Neural progenitor cell (in vitro differentiated cells): ENCODE data around the gene MED19. TPM values are rescaled to one million over a fixed set of nuclear protein-coding genes. Genes with fewer than 3 reads are reported as not detected.

ENCODE experiments used
- DNase-seq: peaks from one replicate; pipeline ENCODE4 v3.0.0-alpha.2; 2016; ENCODE audit warnings: low spot score
- H2AFZ ChIP-seq: fragments of 200-600 bp; sonication (generic); replicated peaks from 2 replicates; pipeline ENCODE4 v1.6.1; 2016; ENCODE audit warnings: antibody characterized with exemption
- H3F3A ChIP-seq: fragments of 200-600 bp; sonication (generic); 2 replicates; pipeline ENCODE4 v1.6.1; 2016; ENCODE audit warnings: antibody characterized with exemption, low read depth
- H3K27ac ChIP-seq: fragments of 200-600 bp; sonication (generic); 2 replicates; pipeline ENCODE4 v1.5.1; 2016; ENCODE audit warnings: mild to moderate bottlenecking
- H3K27me3 ChIP-seq: fragments of 200-600 bp; sonication (generic); 2 replicates; pipeline ENCODE4 v1.6.1; 2016; ENCODE audit warnings: mild to moderate bottlenecking, moderate library complexity
- H3K36me3 ChIP-seq: fragments of 200-600 bp; sonication (generic); 2 replicates; pipeline ENCODE4 v1.5.1; 2016
- H3K4me1 ChIP-seq: fragments of 200-600 bp; sonication (generic); 2 replicates; pipeline ENCODE4 v1.6.1; 2016; ENCODE audit warnings: mixed run types
- H3K4me2 ChIP-seq: fragments of 200-600 bp; sonication (generic); 2 replicates; pipeline ENCODE4 v1.6.1; 2016
- H3K4me3 ChIP-seq: fragments of 200-600 bp; sonication (generic); 2 replicates; pipeline ENCODE4 v1.5.1; 2016
- H3K79me2 ChIP-seq: fragments of 200-600 bp; sonication (generic); 2 replicates; pipeline ENCODE4 v1.6.1; 2016; ENCODE audit warnings: low read depth
- H3K9ac ChIP-seq: fragments of 200-600 bp; sonication (generic); 2 replicates; pipeline ENCODE4 v1.6.1; 2016
- H3K9me3 ChIP-seq: fragments of 200-600 bp; sonication (generic); 2 replicates; pipeline ENCODE4 v1.5.1; 2016; ENCODE audit warnings: low read depth
- H4K20me1 ChIP-seq: fragments of 200-600 bp; sonication (generic); 2 replicates; pipeline ENCODE4 v1.6.1; 2016; ENCODE audit warnings: low read depth
- H3K27ac Mint-ChIP-seq: 3 replicates; pipeline ENCODE4 v1.8.0; 2021; ENCODE audit warnings: mixed read lengths
- H3K27me3 Mint-ChIP-seq: 2 replicates; pipeline ENCODE4 v1.8.0; 2022; ENCODE audit warnings: low read depth, mild to moderate bottlenecking, inconsistent platforms, moderate library complexity, mixed read lengths; ENCODE audit not compliant: insufficient read depth
- H3K36me3 Mint-ChIP-seq: 3 replicates; pipeline ENCODE4 v1.8.0; 2021; ENCODE audit warnings: mixed read lengths
- H3K4me1 Mint-ChIP-seq: 3 replicates; pipeline ENCODE4 v1.8.0; 2021; ENCODE audit warnings: mixed read lengths
- H3K4me3 Mint-ChIP-seq: 3 replicates; pipeline ENCODE4 v1.8.0; 2021; ENCODE audit warnings: mild to moderate bottlenecking, moderate library complexity, mixed read lengths
- H3K9me3 Mint-ChIP-seq: 3 replicates; pipeline ENCODE4 v1.8.0; 2020; ENCODE audit warnings: mixed read lengths
- CTCF ChIP-seq: fragments of 200-600 bp; sonication (generic); IDR thresholded peaks from 2 replicates; pipeline ENCODE4 v1.5.1; 2017; ENCODE audit warnings: antibody characterized with exemption, mild to moderate bottlenecking
- EZH2 ChIP-seq: fragments of 200-600 bp; sonication (generic); IDR thresholded peaks from 2 replicates; pipeline ENCODE4 v1.6.1; 2017; ENCODE audit warnings: antibody characterized with exemption, mild to moderate bottlenecking, moderate library complexity
- EZH2phosphoT487 ChIP-seq: fragments of 200-600 bp; sonication (generic); IDR thresholded peaks from 2 replicates; pipeline ENCODE4 v1.6.1; 2017; ENCODE audit warnings: antibody characterized with exemption
- total RNA-seq: library from RNA; depleted of rRNA; stranded (reverse); fragments of >200 nt; gene quantifications from 2 replicates; pipeline ENCODE4 v1.2.3, GENCODE V29; 2015; ENCODE audit warnings: low replicate concordance

Gene MED19
- total RNA-seq, 1 donor from 2014 or later: 11.8 TPM

DNA sequence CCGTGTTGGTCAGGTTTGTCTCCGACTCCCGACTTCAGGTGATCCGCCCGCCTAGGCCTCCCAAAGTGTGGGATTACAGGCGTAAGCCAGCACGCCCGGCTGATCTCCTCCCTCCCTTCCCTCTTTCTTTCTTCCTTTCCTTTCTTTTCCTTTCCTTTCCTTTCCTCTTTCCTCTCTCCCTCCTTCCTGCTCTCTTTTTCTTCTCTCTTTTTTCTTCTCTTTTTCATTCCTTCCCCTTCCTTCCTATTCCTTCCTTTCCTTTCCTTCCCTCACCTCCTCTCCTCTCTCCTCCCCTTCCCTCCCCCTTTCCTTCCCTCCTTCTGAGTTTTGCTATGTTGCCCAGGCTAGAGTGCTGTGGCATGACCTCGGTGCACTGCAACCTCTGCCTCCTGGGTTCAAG lies 48.0 kb downstream of the MED19 start:
- H3K9me3 ChIP-seq: no peaks in the 10 kb centered on the region
- H3K27me3 Mint-ChIP-seq: peaks cover 15% of the 10 kb centered on the region
- H4K20me1 ChIP-seq: peaks cover 4% of the 10 kb centered on the region
- H3K79me2 ChIP-seq: peaks cover 15% of the 10 kb centered on the region
- no peak overlapping the region for H3K27ac ChIP-seq
- no peak overlapping the region for H3K4me3 ChIP-seq
- peaks cover 6% of the 10 kb centered on the region for H3K4me1 ChIP-seq
- no peaks in the 10 kb centered on the region for H3K36me3 ChIP-seq
- no peak overlapping the region for H3K9ac ChIP-seq
- DNase-seq: no peak
- peaks cover 14% of the 10 kb centered on the region for H3K4me1 Mint-ChIP-seq
- no peak overlapping the region for H3K27ac Mint-ChIP-seq
- no peak overlapping the region for H3K4me3 Mint-ChIP-seq
- peaks cover 30% of the 10 kb centered on the region for H3F3A ChIP-seq
- no peak overlapping the region for H3K4me2 ChIP-seq
- no peaks in the 10 kb centered on the region for H3K27me3 ChIP-seq
- H2AFZ ChIP-seq: no peak overlapping the region
- TF ChIP-seq EZH2phosphoT487 (no peak), EZH2 (no peak), CTCF (no peak)
- H3K36me3 Mint-ChIP-seq: peaks cover 11% of the 10 kb centered on the region
- H3K9me3 Mint-ChIP-seq: no peaks in the 10 kb centered on the region

- Mint-ChIP-seq H3K27ac (no peak overlapping the region), H3K9me3 (no peaks in the 10 kb centered on the region), H3K4me1 (peaks cover 14% of the 10 kb centered on the region), H3K27me3 (peaks cover 15% of the 10 kb centered on the region), H3K36me3 (peaks cover 11% of the 10 kb centered on the region), H3K4me3 (no peak overlapping the region)
- H3K4me1 ChIP-seq: peaks cover 9% of the 10 kb centered on the region
- H3K4me2 ChIP-seq: no peak overlapping the region
- no peaks in the 10 kb centered on the region for H4K20me1 ChIP-seq
- H3K4me3 ChIP-seq: no peak overlapping the region
- no peak for DNase-seq
- H3F3A ChIP-seq: peaks cover 19% of the 10 kb centered on the region
- H3K9ac ChIP-seq: no peak overlapping the region
- no peaks in the 10 kb centered on the region for H3K9me3 ChIP-seq
- H2AFZ ChIP-seq: no peak overlapping the region
- H3K36me3 ChIP-seq: no peaks in the 10 kb centered on the region
- TF ChIP-seq CTCF: peak; percentile 14
- TF ChIP-seq EZH2phosphoT487: no peak
- no peak for TF ChIP-seq EZH2
- peaks cover 19% of the 10 kb centered on the region for H3K79me2 ChIP-seq
- H3K27me3 ChIP-seq: no peaks in the 10 kb centered on the region
- no peak overlapping the region for H3K27ac ChIP-seq
Measured at GRCh38 chr11:57662893-57663292, 49.1 kb downstream of the MED19 start.

GRCh38 chr11:57659669-57660068 lies 52.3 kb downstream of the MED19 start:
- Histone ChIP-seq H3K27me3 (peaks cover 13% of the 10 kb centered on the region), H3K4me1 (peaks cover 3% of the 10 kb centered on the region), H3K4me2 (no peak overlapping the region), H3K27ac (no peak overlapping the region), H3K9me3 (no peaks in the 10 kb centered on the region), H3K4me3 (no peak overlapping the region), H4K20me1 (no peaks in the 10 kb centered on the region), H3K36me3 (no peaks in the 10 kb centered on the region), H2AFZ (no peak overlapping the region), H3K9ac (no peak overlapping the region), H3K79me2 (peaks cover 22% of the 10 kb centered on the region), H3F3A (peaks cover 21% of the 10 kb centered on the region)
- H3K4me1 Mint-ChIP-seq: peaks cover 16% of the 10 kb centered on the region
- peaks cover 11% of the 10 kb centered on the region for H3K36me3 Mint-ChIP-seq
- H3K27me3 Mint-ChIP-seq: peaks cover 6% of the 10 kb centered on the region
- no peaks in the 10 kb centered on the region for H3K9me3 Mint-ChIP-seq
- TF ChIP-seq EZH2phosphoT487 (no peak), CTCF (no peak), EZH2 (no peak)
- H3K27ac Mint-ChIP-seq: no peak overlapping the region
- DNase-seq: no peak
- H3K4me3 Mint-ChIP-seq: no peak overlapping the region

DNA sequence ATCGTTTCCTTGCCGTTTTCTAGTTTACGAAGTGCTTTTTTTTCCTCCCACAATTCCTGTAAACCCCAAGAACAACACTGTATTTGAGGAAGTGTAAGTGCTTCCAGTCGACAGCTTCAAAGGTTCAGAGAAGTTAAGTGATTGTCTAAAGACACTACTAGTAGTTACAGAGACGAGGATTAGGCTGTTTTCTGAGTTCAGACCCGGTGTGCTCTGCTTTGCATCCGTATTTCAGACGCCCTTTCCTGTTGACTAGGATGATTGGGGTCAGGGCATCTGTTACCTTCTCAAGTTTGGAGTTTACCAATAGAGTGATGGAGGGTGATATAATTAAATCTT lies 54.0 kb downstream of the MED19 start:
- peaks cover 22% of the 10 kb centered on the region for H3K79me2 ChIP-seq
- H3K27ac ChIP-seq: no peak overlapping the region
- peaks cover 23% of the 10 kb centered on the region for H3F3A ChIP-seq
- peaks cover 18% of the 10 kb centered on the region for H3K27me3 ChIP-seq
- peak overlapping the region; percentile 98 for H3K4me3 Mint-ChIP-seq
- no peaks in the 10 kb centered on the region for H3K9me3 ChIP-seq
- TF ChIP-seq CTCF (no peak), EZH2phosphoT487 (no peak), EZH2 (no peak)
- peaks cover 11% of the 10 kb centered on the region for H3K36me3 Mint-ChIP-seq
- H3K4me3 ChIP-seq: peak overlapping the region; percentile 81
- H2AFZ ChIP-seq: peak overlapping the region; percentile 51
- H3K9me3 Mint-ChIP-seq: no peaks in the 10 kb centered on the region
- H4K20me1 ChIP-seq: no peaks in the 10 kb centered on the region
- peaks cover 17% of the 10 kb centered on the region for H3K4me1 Mint-ChIP-seq
- H3K4me2 ChIP-seq: peak overlapping the region; percentile 98
- H3K4me1 ChIP-seq: peaks cover 11% of the 10 kb centered on the region
- H3K27ac Mint-ChIP-seq: peak overlapping the region; percentile 71
- DNase-seq: peak; percentile 26
- H3K9ac ChIP-seq: peak overlapping the region; percentile 85
- no peaks in the 10 kb centered on the region for H3K36me3 ChIP-seq
- H3K27me3 Mint-ChIP-seq: peaks cover 6% of the 10 kb centered on the region
